Right lobe of liver (tissue), 4 donors: ENCODE measurements around the gene MYO1B.

Experiments
- POLR2A ChIP-seq: fragments of 450-650 bp; IDR thresholded peaks from one replicate; pipeline ENCODE4 v1.6.1; 2017; ENCODE audit warnings: antibody characterized with exemption, mild to moderate bottlenecking
- TF ChIP-seq, protein P1 (sequence below), 4 donors: fragments of 200-600 bp in 3 of 4; fragments of 450-650 bp in 1 of 4; IDR thresholded peaks; one replicate each; pipeline versions ENCODE4 v1.5.1 to v1.8.0; 2016 to 2022; ENCODE audit warnings: antibody characterized with exemption in 4 of 4, mild to moderate bottlenecking in 2 of 4
- donor health status: DM: no; HTN: no; CAD: no.
- donor health status: DM: no; HTN: no; CAD: no.
- donor health status: DM: no; HTN: yes; CAD: no.

DNA sequence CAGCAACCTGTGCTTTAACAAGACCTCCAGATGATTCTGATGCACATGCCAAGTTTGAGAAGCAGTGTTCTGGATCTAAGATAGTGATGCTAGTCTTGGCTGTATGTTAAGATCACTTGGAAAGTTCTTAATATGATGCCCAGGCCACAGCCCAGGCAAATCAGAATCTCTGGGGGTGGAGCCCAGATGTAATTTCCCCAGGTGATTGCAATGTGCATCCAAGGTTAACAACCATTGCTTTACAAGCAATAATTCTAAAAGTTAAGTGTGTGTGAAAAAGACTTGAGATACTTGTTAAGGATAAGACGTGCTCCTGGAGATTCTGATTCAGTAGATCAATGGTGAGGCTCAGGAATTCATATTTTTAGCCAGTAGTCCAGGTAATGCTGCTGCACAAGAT, 44.3 kb upstream of the MYO1B start:
- TF ChIP-seq POLR2A = no peak
- TF ChIP-seq, protein P1, sequence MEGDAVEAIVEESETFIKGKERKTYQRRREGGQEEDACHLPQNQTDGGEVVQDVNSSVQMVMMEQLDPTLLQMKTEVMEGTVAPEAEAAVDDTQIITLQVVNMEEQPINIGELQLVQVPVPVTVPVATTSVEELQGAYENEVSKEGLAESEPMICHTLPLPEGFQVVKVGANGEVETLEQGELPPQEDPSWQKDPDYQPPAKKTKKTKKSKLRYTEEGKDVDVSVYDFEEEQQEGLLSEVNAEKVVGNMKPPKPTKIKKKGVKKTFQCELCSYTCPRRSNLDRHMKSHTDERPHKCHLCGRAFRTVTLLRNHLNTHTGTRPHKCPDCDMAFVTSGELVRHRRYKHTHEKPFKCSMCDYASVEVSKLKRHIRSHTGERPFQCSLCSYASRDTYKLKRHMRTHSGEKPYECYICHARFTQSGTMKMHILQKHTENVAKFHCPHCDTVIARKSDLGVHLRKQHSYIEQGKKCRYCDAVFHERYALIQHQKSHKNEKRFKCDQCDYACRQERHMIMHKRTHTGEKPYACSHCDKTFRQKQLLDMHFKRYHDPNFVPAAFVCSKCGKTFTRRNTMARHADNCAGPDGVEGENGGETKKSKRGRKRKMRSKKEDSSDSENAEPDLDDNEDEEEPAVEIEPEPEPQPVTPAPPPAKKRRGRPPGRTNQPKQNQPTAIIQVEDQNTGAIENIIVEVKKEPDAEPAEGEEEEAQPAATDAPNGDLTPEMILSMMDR (IDR thresholded peaks at IDR 0.05) = no peak
